Measurements from ENCODE around the gene VMP1.

- TF ChIP-seq CTCF (conservative IDR thresholded peaks at IDR 0.05; ENCODE audit: low read depth, low read length), result no peak
- no peak for TF ChIP-seq EZH2 (IDR thresholded peaks at IDR 0.05; ENCODE audit: borderline replicate concordance, low read depth, low read length, poor library complexity, severe bottlenecking)
Measured at GRCh38 chr17:59762049-59762823, 54.8 kb downstream of the VMP1 start.

Data from A673 (cell line).